ENCODE results near the gene TSSK2.

TSSK2 gene

GRCh38 chr22:19115628-19116027 is 15.5 kb upstream of the TSSK2 start:
- no peak for DNase-seq
- Histone ChIP-seq H3K4me3 (ENCODE audit: low read depth, low read length) (no peak overlapping the region), H3K4me1 (no peaks in the 10 kb centered on the region), H3K9me3 (no peaks in the 10 kb centered on the region), H3K36me3 (peaks cover 4% of the 10 kb centered on the region; the same call in 1 of the 2 replicates), H3K27me3 (no peaks in the 10 kb centered on the region)
- TF ChIP-seq, protein P1, sequence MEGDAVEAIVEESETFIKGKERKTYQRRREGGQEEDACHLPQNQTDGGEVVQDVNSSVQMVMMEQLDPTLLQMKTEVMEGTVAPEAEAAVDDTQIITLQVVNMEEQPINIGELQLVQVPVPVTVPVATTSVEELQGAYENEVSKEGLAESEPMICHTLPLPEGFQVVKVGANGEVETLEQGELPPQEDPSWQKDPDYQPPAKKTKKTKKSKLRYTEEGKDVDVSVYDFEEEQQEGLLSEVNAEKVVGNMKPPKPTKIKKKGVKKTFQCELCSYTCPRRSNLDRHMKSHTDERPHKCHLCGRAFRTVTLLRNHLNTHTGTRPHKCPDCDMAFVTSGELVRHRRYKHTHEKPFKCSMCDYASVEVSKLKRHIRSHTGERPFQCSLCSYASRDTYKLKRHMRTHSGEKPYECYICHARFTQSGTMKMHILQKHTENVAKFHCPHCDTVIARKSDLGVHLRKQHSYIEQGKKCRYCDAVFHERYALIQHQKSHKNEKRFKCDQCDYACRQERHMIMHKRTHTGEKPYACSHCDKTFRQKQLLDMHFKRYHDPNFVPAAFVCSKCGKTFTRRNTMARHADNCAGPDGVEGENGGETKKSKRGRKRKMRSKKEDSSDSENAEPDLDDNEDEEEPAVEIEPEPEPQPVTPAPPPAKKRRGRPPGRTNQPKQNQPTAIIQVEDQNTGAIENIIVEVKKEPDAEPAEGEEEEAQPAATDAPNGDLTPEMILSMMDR (IDR thresholded peaks at IDR 0.05; ENCODE audit: low read depth, low read length), result peak; percentile 44

DNA sequence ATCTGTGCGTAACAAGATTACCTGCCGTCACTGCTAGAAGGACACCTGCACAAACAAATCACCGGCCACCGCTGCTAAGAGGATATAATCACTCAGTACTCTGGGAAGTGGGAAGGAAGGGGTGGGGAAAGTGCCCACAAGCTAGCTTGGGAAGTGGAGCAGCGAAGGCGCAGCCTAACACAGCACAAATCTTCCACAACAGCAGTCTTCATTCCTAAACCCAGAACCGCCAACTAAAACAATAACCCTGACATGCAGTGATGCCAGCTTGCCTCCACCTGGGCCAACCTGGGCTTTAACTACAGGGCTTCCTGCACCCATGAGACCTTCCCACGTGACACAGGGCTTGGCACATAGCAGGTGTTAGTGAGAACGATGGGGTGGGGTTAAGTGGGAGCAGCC is 14.0 kb upstream of the TSSK2 start:
- H3K36me3 ChIP-seq, result no peaks in the 10 kb centered on the region
- DNase-seq, result no peak
- TF ChIP-seq, protein P1 (IDR thresholded peaks at IDR 0.05; ENCODE audit: low read depth, low read length), result no peak
- no peaks in the 10 kb centered on the region for H3K27me3 ChIP-seq
- no peaks in the 10 kb centered on the region for H3K9me3 ChIP-seq
- H3K4me3 ChIP-seq (ENCODE audit: low read depth, low read length), result no peak overlapping the region
- no peaks in the 10 kb centered on the region for H3K4me1 ChIP-seq

GRCh38 chr22:19118329-19118880 is 12.7 kb upstream of the TSSK2 start:
- Histone ChIP-seq H3K9me3 (no peaks in the 10 kb centered on the region), H3K4me3 (ENCODE audit: low read depth, low read length) (no peak overlapping the region), H3K27me3 (no peaks in the 10 kb centered on the region), H3K36me3 (no peaks in the 10 kb centered on the region), H3K4me1 (no peaks in the 10 kb centered on the region)
- no peak for DNase-seq
- TF ChIP-seq, protein P1 (IDR thresholded peaks at IDR 0.05; ENCODE audit: low read depth, low read length), result no peak

DNA sequence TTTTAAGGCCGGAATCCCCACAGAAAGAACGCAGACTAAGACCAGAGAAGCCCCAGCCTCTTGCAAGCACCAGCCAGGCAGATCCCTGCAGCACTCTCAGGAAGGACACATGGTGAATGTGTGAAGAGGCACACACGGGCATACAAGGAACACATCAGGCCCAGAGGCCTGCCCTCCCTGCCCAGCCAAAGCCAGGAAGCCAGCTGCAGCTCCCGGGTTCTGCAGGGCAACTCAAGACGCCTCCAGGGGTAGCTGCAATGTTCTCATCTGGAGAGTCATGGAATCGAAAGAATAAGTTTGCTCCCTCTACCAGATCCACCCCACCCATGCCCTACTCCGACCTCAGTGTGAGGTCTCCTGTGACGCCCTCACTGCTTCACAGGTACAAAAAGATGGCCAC is 11.2 kb upstream of the TSSK2 start:
- Histone ChIP-seq H3K4me3 (ENCODE audit: low read depth, low read length) (no peak overlapping the region), H3K36me3 (no peaks in the 10 kb centered on the region), H3K27me3 (no peaks in the 10 kb centered on the region), H3K4me1 (no peaks in the 10 kb centered on the region), H3K9me3 (no peaks in the 10 kb centered on the region)
- TF ChIP-seq, protein P1 (IDR thresholded peaks at IDR 0.05; ENCODE audit: low read depth, low read length), result no peak
- no peak for DNase-seq

- no peaks in the 10 kb centered on the region for H3K36me3 ChIP-seq
- H3K27me3 ChIP-seq, result no peaks in the 10 kb centered on the region
- DNase-seq, result no peak
- TF ChIP-seq, protein P1 (IDR thresholded peaks at IDR 0.05; ENCODE audit: low read depth, low read length), result no peak
- H3K4me1 ChIP-seq, result no peaks in the 10 kb centered on the region
- H3K4me3 ChIP-seq (ENCODE audit: low read depth, low read length), result peak overlapping the region; percentile 89
- no peaks in the 10 kb centered on the region for H3K9me3 ChIP-seq
These were observed 10.1 kb upstream of the TSSK2 start for GRCh38 chr22:19120829-19121630.

GRCh38 chr22:19121631-19122142 is 9.4 kb upstream of the TSSK2 start:
- Histone ChIP-seq H3K9me3 (no peaks in the 10 kb centered on the region), H3K27me3 (no peaks in the 10 kb centered on the region), H3K4me3 (ENCODE audit: low read depth, low read length) (peak overlapping the region; percentile 89), H3K36me3 (no peaks in the 10 kb centered on the region), H3K4me1 (no peaks in the 10 kb centered on the region)
- DNase-seq, result peak; percentile 54
- TF ChIP-seq, protein P1 (IDR thresholded peaks at IDR 0.05; ENCODE audit: low read depth, low read length), result no peak

All from BE2C (cell line).